HepG2 (cell line): ENCODE results near the gene LMTK2. TPM values are rescaled to one million over a fixed set of nuclear protein-coding genes. Genes with fewer than 3 reads are reported as not detected.
A peak's percentile ranks its signal among the peaks of the same experiment; 100 is the strongest.

Experiments
- CBX1 ChIP-seq: IDR thresholded peaks from one replicate; pipeline ENCODE4 v1.6.1; 2016; ENCODE audit warnings: antibody characterized with exemption, low read depth
- FOXK2 ChIP-seq: fragments of 450-650 bp; IDR thresholded peaks from 2 replicates; pipeline ENCODE4 v1.6.1; 2016
- GMEB1 ChIP-seq: sonication (generic); formaldehyde crosslinking; IDR thresholded peaks from 2 replicates; pipeline ENCODE4 v1.5.1; 2020; ENCODE audit warnings: missing genetic modification reagents, mild to moderate bottlenecking, borderline replicate concordance
- HNRNPK ChIP-seq: fragments of 200-400 bp; formaldehyde crosslinking; IDR thresholded peaks from 2 replicates; pipeline ENCODE4 v1.6.1; 2018; ENCODE audit warnings: low read length, low read depth, moderate library complexity, mild to moderate bottlenecking; ENCODE audit not compliant: poor library complexity, severe bottlenecking
- MAFG ChIP-seq: sonication (generic); formaldehyde crosslinking; IDR thresholded peaks from 2 replicates; pipeline ENCODE4 v1.5.1; 2020; ENCODE audit warnings: mild to moderate bottlenecking, missing genetic modification reagents
- NAIF1 ChIP-seq: sonication (generic); formaldehyde crosslinking; IDR thresholded peaks from 2 replicates; pipeline ENCODE4 v1.5.0; 2020; ENCODE audit warnings: mild to moderate bottlenecking, missing genetic modification reagents, borderline replicate concordance
- NR2F1 ChIP-seq, 2 experiments: fragments of 450-650 bp in 1 of 2; formaldehyde crosslinking in 1 of 2; IDR thresholded peaks; 2 replicates each; pipeline versions ENCODE4 v1.5.0 to v1.6.1; 2016 to 2020; ENCODE audit warnings: mild to moderate bottlenecking in 1 of 2, missing compliant biosample characterization in 1 of 2, missing genetic modification reagents in 1 of 2, moderate library complexity in 1 of 2
- PRPF4 ChIP-seq: fragments of 200-400 bp; formaldehyde crosslinking; IDR thresholded peaks from 2 replicates; pipeline ENCODE4 v1.6.1; 2016; ENCODE audit warnings: low read length, low read depth; ENCODE audit not compliant: poor library complexity, severe bottlenecking
- RAD51 ChIP-seq: fragments of 450-650 bp; IDR thresholded peaks from 2 replicates; pipeline ENCODE4 v1.6.1; 2016; ENCODE audit warnings: borderline replicate concordance
- SP4 ChIP-seq: sonication (generic); formaldehyde crosslinking; IDR thresholded peaks from 2 replicates; pipeline ENCODE4 v1.8.1; 2023; ENCODE audit warnings: mild to moderate bottlenecking, missing genetic modification reagents
- TFE3 ChIP-seq: IDR thresholded peaks from 2 replicates; pipeline ENCODE4 v1.6.1; 2016
- THRA ChIP-seq: sonication (generic); formaldehyde crosslinking; IDR thresholded peaks from 2 replicates; pipeline ENCODE4 v1.4.0; 2020; ENCODE audit warnings: missing genetic modification reagents, borderline replicate concordance
- U2AF1 ChIP-seq: fragments of 200-400 bp; formaldehyde crosslinking; optimal IDR thresholded peaks from 2 replicates; pipeline ENCODE3; 2017; ENCODE audit warnings: mild to moderate bottlenecking, low read depth, low read length
- ZNF326 ChIP-seq: sonication (generic); formaldehyde crosslinking; IDR thresholded peaks from 2 replicates; pipeline ENCODE4 v1.4.0; 2020; ENCODE audit warnings: missing genetic modification reagents, borderline replicate concordance
- ZNF513 ChIP-seq: sonication (generic); formaldehyde crosslinking; conservative IDR thresholded peaks from 2 replicates; pipeline ENCODE4 v1.5.0; 2020; ENCODE audit warnings: missing genetic modification reagents
- ZNF597 ChIP-seq: sonication (generic); formaldehyde crosslinking; IDR thresholded peaks from 2 replicates; pipeline ENCODE4 v1.5.0; 2020; ENCODE audit warnings: missing genetic modification reagents
- ZNF670 ChIP-seq: sonication (generic); formaldehyde crosslinking; IDR thresholded peaks from 2 replicates; pipeline ENCODE4 v1.8.0; 2022; ENCODE audit warnings: mild to moderate bottlenecking, missing genetic modification reagents, borderline replicate concordance
- ZNF7 ChIP-seq: IDR thresholded peaks from 2 replicates; pipeline ENCODE4 v1.6.1; 2016; ENCODE audit warnings: missing biosample characterization, missing genetic modification reagents
- ZNF772 ChIP-seq: sonication (generic); formaldehyde crosslinking; IDR thresholded peaks from 2 replicates; pipeline ENCODE4 v1.5.0; 2020; ENCODE audit warnings: mild to moderate bottlenecking, missing genetic modification reagents
- polyA plus RNA-seq, 8 experiments: library from polyadenylated mRNA; depleted of rRNA in 3 of 8; stranded (reverse) in 7 of 8; unstranded in 1 of 8; fragments of >200 nt; fragmentation: Illumina TruSeq in 4 of 8; extraction: Trizol in 4 of 8; gene quantifications; 2 replicates each; pipeline versions ENCODE4 v1.2.1 to v1.2.3, GENCODE V29; 2011 to 2016; ENCODE audit warnings: low read depth in 4 of 8, missing spikeins in 1 of 8, mixed read lengths in 1 of 8; ENCODE audit not compliant: insufficient read depth in 1 of 8
- total RNA-seq, 5 experiments: library from RNA; depleted of rRNA; stranded (reverse); fragments of >200 nt; fragmentation: Illumina TruSeq; extraction: Trizol; gene quantifications; 2 replicates each; pipeline ENCODE4 v1.2.3, GENCODE V29; 2016; ENCODE audit warnings: low read depth in 1 of 5

LMTK2 gene
- total and polyA plus RNA-seq, 2 of the 13 experiments (the other 11 are each of a cell fraction or from before 2014, with no cell fraction given) = 9.5 to 11.7 TPM

- TF ChIP-seq ZNF513 (CRISPR knock-in tag) (no peak), MAFG (no peak), NR2F1 (CRISPR knock-in tag; IDR thresholded peaks at IDR 0.05) (peak in 1 of 2 experiments; percentile 2; a peak in 1 of 4 replicates), U2AF1 (no peak), THRA (CRISPR knock-in tag) (no peak), ZNF772 (CRISPR knock-in tag) (no peak), HNRNPK (no peak), ZNF326 (CRISPR knock-in tag) (no peak), ZNF7 (no peak), TFE3 (no peak; the same call in 1 of the 2 replicates), PRPF4 (no peak), NAIF1 (CRISPR knock-in tag) (0 out of 2 replicates have a peak, but pooled peaks have one; percentile 32), RAD51 (no peak), GMEB1 (CRISPR knock-in tag) (peak; percentile 65; the same call in 1 of the 2 replicates), ZNF670 (CRISPR knock-in tag) (no peak), FOXK2 (no peak), CBX1 (no peak), ZNF597 (CRISPR knock-in tag) (no peak), SP4 (CRISPR knock-in tag) (no peak; the same call in 1 of the 2 replicates)
These were observed 145.9 kb downstream of the LMTK2 start (continued) for GRCh38 chr7:98252425-98253054.
